Peyer's patch (tissue), 4 donors: ENCODE data around the gene SPEM2.

Experiments
- POLR2A ChIP-seq, 2 donors: fragments of 450-650 bp; IDR thresholded peaks; one replicate each; pipeline ENCODE4 v1.5.1; 2017; ENCODE audit warnings: antibody characterized with exemption in 2 of 2, mild to moderate bottlenecking in 2 of 2, moderate library complexity in 2 of 2
- TF ChIP-seq, protein P1 (sequence below), 6 experiments: fragments of 450-650 bp in 4 of 6; fragments of 200-600 bp in 2 of 6; sonication (generic) in 1 of 6; IDR thresholded peaks; one replicate each; pipeline ENCODE4 v1.5.1; 2017 to 2019; ENCODE audit warnings: antibody characterized with exemption in 6 of 6, mild to moderate bottlenecking in 3 of 6, moderate library complexity in 1 of 6

DNA sequence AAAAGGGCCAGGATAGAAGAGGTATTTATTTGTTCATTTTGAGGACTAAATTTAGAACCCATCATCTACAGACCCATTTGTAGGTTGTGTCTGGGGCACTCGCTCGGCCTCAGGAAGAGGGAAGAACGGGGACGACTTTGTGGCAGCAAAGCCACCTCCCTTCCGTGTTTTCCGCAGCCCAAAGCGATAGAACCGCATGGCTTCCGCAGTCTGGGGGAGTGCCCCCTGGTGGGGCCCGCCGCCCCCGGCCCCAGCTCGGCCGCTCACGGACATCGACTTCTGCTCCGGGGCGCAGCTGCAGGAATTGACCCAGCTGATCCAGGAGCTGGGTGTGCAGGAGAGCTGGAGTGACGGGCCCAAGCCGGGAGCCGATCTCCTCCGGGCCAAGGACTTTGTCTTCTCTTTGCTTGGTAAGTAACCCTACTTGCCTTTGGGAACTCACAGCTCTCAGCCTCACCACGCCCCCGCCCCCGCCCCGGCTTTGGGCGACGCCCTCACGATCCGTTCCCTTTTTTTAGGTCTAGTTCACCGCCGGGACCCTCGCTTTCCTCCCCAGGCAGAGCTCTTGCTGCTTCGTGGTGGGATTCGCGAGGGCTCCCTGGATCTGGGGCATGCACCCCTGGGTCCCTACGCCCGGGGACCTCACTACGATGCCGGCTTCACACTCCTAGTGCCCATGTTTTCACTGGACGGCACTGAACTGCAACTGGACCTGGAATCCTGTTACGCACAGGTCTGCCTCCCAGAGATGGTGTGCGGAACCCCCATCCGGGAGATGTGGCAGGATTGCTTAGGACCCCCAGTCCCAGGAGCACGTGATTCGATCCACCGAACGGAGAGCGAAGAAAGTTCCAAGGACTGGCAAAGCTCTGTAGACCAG, 10.5 kb downstream of the SPEM2 start:
- TF ChIP-seq, protein P1, sequence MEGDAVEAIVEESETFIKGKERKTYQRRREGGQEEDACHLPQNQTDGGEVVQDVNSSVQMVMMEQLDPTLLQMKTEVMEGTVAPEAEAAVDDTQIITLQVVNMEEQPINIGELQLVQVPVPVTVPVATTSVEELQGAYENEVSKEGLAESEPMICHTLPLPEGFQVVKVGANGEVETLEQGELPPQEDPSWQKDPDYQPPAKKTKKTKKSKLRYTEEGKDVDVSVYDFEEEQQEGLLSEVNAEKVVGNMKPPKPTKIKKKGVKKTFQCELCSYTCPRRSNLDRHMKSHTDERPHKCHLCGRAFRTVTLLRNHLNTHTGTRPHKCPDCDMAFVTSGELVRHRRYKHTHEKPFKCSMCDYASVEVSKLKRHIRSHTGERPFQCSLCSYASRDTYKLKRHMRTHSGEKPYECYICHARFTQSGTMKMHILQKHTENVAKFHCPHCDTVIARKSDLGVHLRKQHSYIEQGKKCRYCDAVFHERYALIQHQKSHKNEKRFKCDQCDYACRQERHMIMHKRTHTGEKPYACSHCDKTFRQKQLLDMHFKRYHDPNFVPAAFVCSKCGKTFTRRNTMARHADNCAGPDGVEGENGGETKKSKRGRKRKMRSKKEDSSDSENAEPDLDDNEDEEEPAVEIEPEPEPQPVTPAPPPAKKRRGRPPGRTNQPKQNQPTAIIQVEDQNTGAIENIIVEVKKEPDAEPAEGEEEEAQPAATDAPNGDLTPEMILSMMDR (IDR thresholded peaks at IDR 0.05) = peak; percentile 9 to 51 (median 25)
- no peak for TF ChIP-seq POLR2A (IDR thresholded peaks at IDR 0.05)
